ENCODE data around the gene LRRC75A. TPM values are rescaled to one million over a fixed set of nuclear protein-coding genes. Genes with fewer than 3 reads are reported as not detected.

LRRC75A gene
- total and polyA plus RNA-seq, 2 of the 8 experiments (the other 6 are each of a cell fraction or from before 2014, with no cell fraction given), result 9.7 to 9.9 TPM

DNA sequence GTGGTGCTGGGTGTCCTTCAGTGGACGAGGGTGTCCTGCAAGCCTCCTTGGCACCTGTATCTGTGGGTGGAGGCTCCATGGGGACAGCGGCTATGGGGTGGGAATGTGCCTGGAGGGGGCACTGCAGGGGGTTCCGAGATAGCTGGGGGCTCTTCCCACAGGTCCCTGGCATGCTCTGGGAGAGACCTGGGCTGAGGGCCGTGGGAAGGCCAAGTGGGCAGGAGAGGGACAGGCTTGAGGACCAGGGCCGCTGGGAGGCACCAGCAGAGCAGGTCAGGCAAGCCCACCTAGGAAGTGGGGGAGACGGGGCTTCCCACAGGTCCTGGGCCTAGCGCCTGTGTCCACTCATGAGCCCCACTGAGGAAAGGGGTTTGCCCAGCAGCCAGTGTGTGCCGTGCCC is 9.7 kb downstream of the LRRC75A start (continued):
- TF ChIP-seq CHD1 (IDR thresholded peaks at IDR 0.05; ENCODE audit: low read depth, low read length), result no peak
- TF ChIP-seq JUN (IDR thresholded peaks at IDR 0.05; ENCODE audit: low read depth, low read length), result no peak
- TF ChIP-seq CBX5 (IDR thresholded peaks at IDR 0.05; ENCODE audit: low read depth, low read length), result no peak

All from H1 (cell line).